NCI-H2081 (cell line): ENCODE data around the gene CDC45.

Experiments
- DNase-seq, 2 experiments: peaks; one replicate each; lab custom pipeline; 2025; lab: John Stamatoyannopoulos, UW

The CDC45 gene

GRCh38 chr22:19516378-19517170, 36.9 kb downstream of the CDC45 start:
- no peak for DNase-seq

DNA sequence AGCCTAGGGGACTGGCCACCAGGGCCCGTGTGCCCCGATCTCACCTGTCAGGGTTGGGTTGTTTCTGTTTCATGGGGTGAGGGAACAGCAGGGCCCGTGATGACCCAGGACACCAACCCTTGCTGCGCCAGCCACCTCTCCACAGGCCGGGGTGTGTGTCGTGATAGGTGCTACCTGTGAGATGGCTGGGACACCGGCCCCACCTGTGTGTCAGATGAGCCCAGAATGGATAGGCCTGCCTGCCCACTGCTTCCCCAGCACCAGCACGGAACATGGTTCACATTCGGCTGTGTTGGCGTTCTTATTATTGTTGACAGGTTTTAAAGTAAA, 37.4 kb downstream of the CDC45 start:
- DNase-seq, result no peak

DNA sequence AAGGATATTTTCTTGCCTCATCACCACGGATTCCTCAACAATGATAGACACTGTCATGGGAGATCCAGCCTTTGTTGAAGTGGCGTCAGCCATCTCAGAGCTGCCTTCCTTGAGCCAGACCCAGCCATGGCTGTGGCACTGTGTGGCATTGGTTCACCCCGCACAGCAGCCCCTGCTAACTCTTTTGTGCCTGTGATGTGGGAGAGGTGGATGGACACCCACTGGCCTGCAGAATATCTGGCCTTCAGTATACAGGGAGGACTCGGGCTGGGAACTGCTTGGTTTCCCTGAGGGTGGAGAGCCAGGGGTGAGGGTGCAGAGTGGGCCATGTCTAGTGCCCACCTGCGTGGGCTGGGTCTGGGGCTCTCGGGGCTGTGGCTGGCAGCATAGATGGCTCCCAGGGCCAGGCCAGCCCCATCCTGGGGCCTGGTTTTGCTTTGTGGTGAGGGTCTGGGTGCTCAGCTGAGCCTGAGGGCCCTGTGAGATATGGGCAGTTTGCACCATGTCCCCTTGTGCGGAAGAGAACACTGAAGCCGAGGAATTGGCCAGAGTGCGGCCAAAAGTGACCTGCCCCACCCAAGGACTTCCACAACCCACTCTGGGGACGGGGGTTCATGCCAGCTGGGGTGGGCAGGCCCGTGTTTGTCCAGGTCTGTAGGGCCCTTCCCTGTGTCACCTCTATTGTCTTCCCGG, 38.3 kb downstream of the CDC45 start:
- no peak for DNase-seq

- DNase-seq, result no peak
These were observed 38.9 kb downstream of the CDC45 start for GRCh38 chr22:19518635-19519034.

DNA sequence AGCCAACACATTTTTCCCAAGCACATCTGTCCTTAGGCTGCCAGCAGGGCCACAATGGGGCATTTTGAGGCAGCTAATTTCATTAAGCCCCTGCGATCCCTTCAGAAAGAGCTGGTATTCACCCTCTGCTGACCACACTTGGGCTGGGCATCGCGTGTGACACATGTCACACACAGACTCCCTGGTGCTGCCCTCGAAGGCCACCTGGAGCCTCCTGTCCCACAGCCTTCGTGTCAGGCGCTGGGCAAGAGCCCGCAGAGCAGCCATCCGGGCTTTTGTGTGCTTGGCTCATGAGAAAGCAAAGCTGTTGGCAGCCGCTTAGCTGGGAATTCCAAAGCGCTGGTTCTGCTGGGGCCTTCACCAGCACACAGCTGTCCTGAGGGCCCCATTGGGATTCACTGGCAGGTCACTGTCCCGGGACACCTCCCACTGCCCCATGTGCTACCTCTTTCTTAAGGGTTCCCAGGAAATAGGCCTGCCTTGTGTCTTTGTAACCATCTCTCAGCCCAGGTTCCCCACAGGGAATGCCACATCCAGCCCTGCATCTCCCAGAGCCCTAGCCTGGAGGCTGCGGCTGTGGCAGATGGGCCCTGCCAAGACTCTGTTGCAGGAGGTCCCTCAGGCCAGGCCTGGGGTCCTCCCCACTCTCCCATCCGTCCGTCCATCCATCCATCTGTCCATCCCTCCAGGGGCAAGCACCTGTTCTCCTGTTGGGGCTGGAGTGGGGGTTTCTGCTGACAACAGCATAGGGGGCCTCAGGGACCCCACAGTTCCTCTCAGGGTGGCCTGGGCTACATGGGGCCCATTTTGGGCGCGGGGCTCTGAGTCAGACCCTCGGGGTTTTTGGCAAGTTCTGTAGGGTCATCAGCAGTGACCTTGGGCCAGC, 39.6 kb downstream of the CDC45 start:
- no peak for DNase-seq

DNA sequence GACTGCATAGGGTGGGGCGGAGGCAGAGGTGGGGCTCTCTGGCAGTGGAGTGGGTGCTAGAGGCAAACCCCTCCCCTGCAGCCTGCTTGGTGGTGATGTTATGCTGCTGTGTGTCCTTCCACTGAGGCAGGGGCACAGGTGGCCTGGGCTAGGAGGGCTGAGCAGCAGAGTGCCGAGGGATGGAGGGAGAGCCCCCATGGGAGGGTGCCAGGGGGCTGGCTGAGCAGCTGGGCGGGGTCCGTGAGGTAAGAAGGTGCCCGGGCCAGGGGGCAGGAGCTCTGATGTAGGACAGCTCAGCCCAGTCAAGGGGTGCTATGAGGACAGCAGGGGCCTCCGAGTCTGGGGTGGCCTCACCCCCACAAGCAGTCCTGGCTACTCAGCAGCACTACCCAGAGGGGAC, 40.3 kb downstream of the CDC45 start:
- DNase-seq, result no peak

DNA sequence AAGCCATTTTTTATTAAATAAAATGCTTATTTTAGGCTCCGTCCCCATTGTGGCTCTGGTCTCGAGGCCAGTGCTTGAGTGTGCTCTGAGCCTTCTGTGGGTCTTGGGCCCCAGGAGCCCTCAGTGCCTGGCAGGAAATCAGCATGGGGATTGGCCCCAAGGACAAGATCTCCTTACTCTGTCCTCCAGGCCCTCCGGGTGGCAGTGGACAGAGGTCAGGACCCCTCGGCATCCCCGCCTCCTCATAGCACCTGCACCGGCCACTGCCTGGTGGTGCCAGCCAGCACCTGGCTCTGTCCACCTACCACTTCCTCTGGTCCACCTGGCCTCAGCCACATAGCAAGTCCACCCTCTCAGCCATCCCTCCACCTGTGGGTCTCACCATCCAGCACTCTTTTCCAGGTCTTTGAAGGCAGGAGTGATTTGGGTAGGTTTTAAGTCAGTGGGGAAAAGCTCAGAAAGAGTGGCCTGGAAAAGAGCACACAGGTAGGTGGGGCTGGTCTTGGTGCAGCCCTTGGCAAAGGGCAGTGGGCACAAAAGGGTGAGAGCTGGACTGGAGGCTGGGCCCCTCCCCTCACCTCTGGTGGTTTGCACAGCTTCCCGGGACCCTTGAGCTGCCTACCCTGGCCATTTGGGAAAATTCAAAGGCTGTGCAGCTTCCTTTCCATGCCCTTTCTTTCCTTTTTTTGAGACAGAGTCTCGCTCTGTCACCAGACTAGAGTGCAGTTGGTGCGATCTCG, 41.0 kb downstream of the CDC45 start:
- DNase-seq, result no peak

DNA sequence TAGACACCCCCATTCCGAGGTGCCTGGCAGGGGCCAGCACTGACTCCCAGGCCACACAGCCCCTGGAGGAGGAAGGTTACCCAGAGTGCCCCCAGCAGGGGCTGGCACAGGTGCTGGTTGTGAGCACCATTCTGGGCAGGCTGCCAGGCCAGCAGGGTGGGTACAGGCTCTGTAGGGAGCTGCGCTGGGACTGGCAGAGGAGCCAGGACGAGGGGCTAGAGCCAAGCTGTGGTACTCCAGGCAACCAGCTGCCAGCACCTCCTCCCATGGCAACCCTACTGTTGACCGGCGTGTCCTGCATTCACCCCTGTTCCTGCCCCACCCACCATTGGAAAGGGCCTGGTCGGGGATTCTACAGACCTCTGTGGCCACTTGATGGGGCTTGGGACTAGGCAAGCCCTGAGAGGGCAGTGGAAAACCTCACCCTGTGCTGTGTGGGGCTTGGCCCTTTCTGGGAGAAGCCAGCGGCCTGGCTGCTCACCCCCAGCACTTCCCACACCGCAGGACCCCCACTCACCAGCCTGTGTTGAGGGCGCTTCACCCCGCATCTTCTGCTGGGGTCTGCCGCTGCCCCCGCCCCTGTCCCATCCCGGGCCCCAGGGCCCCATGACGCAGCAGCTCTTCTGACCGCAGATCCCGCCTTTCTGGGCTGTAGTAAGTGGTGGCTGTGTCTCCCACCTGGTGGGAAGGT, 42.6 kb downstream of the CDC45 start:
- DNase-seq, result peak; percentile 90 to 94

DNA sequence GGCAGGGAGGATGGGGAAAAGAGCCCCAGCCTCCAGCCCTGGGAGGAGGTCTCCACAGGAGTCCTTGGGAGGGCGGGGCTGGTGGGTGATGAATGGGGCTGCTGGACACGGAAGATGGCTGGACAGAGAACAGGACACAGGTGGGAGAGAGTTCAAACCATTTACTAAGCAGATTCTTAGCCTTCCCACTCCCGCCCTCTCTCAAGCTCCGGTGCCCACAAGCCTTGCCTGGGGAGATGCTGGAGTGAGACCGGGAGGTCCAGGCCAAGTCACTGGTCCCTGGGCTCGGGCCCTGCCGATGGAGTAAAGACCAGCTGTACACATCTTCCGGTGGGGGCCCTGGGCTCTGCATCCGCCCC, 43.1 kb downstream of the CDC45 start:
- peak in 1 of 2 experiments; percentile 20 for DNase-seq

DNA sequence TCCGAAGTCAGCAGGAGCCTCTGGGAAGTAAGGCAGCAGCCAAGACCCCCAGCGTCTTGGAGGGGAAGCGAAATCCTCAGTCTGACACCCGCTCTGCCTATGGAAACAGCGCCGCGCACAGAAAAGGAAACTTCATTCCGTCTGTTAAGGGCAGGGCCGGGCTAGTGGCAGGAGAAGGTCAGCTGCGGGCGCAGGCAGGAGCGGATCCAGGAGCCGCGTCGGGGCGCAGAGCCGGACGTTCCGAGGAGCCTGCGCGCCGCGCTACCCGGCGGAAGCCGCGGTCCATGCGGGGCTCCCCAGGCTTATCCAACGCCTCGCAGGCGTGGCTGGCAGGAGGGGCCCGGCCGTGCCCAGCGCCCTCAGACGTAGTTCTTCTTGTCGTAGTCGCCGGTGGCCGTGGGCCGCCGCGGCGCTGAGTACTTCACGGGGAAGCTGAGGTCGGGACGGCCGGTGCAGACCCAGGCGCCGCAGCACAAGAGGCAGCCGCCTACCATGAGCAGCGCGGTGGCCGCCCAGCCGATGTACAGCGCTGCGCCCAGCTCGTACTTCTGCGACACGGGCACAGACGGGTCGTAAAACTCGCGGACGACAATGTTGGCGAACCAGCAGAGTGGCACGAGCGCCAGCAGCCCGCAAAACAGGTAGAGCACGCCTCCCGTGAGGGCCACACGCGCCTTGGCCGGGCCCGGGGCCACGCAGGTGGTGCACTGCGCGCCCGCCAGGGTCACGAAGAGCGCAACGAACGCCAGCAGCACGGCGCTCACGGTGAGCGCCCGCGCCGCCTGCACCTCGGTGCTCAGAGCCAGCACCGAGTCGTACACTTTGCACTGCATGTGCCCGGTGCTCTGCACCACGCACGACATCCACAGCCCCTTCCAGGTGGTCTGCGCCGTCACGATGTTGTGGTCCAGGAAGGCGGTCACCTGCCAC, 43.8 kb downstream of the CDC45 start:
- DNase-seq, result no peak

- no peak for DNase-seq
These were observed 44.7 kb downstream of the CDC45 start, which contains the start of gene CLDN5 for GRCh38 chr22:19524170-19525115. Gene CLDN5 (minus strand): TSS chr22:19524410. CDS start chr22:19524255, 155 bp downstream.

- DNase-seq, result no peak
These were observed 45.5 kb downstream of the CDC45 start for GRCh38 chr22:19525116-19525660.

DNA sequence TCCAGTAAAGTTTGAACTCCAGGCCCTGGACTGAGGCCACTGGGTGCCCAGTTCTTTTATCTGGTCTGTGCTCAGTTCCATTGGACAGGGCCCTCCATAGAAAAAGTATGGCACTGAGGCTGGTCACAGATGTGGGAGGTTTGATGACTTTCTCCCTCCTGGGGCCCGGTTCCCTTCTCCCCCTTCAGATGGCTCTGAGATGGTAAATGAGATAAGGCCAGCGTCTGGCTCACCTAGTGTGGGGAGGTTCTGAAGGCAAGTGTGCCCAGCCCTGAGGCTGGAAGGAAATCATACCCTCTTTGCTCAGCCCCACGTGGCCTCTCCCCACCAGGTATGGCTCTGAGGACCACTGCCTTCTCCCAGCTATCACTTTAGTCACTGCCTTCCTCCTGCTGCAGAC, 45.9 kb downstream of the CDC45 start:
- no peak for DNase-seq

- DNase-seq, result no peak
These were observed 46.5 kb downstream of the CDC45 start for GRCh38 chr22:19526076-19526701.

GRCh38 chr22:19526702-19527111, 47.0 kb downstream of the CDC45 start:
- no peak for DNase-seq

DNA sequence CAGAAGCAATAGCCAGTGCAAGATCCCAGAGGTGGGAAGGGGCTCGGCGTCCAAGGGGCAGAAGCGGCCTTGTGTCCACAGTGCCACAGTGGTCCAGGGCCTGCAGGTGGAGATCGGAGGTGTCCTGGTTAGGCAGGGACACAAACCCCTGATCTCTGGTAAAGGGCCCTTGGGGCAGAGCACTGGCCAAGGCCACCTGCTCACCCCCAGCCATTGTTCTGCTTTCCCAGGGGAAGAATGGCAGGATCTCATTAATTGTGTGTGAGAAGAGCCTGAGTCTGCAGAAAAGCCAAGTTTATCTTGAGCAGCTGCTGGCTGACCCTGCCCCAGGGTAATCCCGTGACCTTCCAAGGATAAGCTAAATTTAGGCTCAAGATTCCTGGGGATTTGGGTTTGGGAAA, 47.6 kb downstream of the CDC45 start:
- no peak for DNase-seq

- DNase-seq, result no peak
These were observed 48.2 kb downstream of the CDC45 start for GRCh38 chr22:19527861-19528417.

- DNase-seq, result no peak
These were observed 50.1 kb downstream of the CDC45 start for GRCh38 chr22:19529811-19530210.
